ENCODE data around the gene EAF2. TPM values are rescaled to one million over a fixed set of nuclear protein-coding genes. Genes with fewer than 3 reads are reported as not detected.
"Not testable (repeated sequence)": the region's sequence is repeated elsewhere in the genome, so short reads cannot be mapped to it uniquely, and the experiment has no call there.

The EAF2 gene
- total RNA-seq, 1 donor from 2014 or later: 7.9 TPM

- H3K4me3 ChIP-seq (ENCODE audit: low read depth, low read length): no peak overlapping the region
- peaks cover 2% of the 10 kb centered on the region for H3K36me3 ChIP-seq (ENCODE audit: control insufficient read depth, insufficient read depth, low read length)
- no peaks in the 10 kb centered on the region for H3K27me3 ChIP-seq (ENCODE audit: control insufficient read depth, insufficient read depth, low read length)
- TF ChIP-seq CTCF (IDR thresholded peaks at IDR 0.05; ENCODE audit: insufficient read depth, low read length, severe bottlenecking): no peak
- FAIRE-seq (no peak), DNase-seq (ENCODE audit: low read depth) (no peak)
These were observed 1.5 kb downstream of the EAF2 start for GRCh38 chr3:121836481-121836880.

GRCh38 chr3:121839962-121840361, 5.0 kb downstream of the EAF2 start:
- TF ChIP-seq CTCF (IDR thresholded peaks at IDR 0.05; ENCODE audit: insufficient read depth, low read length, severe bottlenecking): no peak
- Histone ChIP-seq H3K36me3 (ENCODE audit: control insufficient read depth, insufficient read depth, low read length) (no peaks in the 10 kb centered on the region), H3K4me3 (ENCODE audit: low read depth, low read length) (no peak overlapping the region), H3K27me3 (ENCODE audit: control insufficient read depth, insufficient read depth, low read length) (no peaks in the 10 kb centered on the region)
- no peak for FAIRE-seq
- no peak for DNase-seq (ENCODE audit: low read depth)

- no peak for TF ChIP-seq CTCF (IDR thresholded peaks at IDR 0.05; ENCODE audit: insufficient read depth, low read length, severe bottlenecking)
- no peak for FAIRE-seq
These were observed 9.9 kb downstream of the EAF2 start for GRCh38 chr3:121844892-121845291.

GRCh38 chr3:121852256-121852655, 17.2 kb downstream of the EAF2 start:
- no peaks in the 10 kb centered on the region for H3K27me3 ChIP-seq (ENCODE audit: control insufficient read depth, insufficient read depth, low read length)
- no peaks in the 10 kb centered on the region for H3K36me3 ChIP-seq (ENCODE audit: control insufficient read depth, insufficient read depth, low read length)
- DNase-seq (ENCODE audit: low read depth) (peak; percentile 71), FAIRE-seq (no peak)
- TF ChIP-seq CTCF (IDR thresholded peaks at IDR 0.05; ENCODE audit: insufficient read depth, low read length, severe bottlenecking): no peak
- H3K4me3 ChIP-seq (ENCODE audit: low read depth, low read length): no peak overlapping the region

More at GRCh38 chr3:121844892-121845291, 9.9 kb downstream of the EAF2 start:
- H3K4me3 ChIP-seq (ENCODE audit: low read depth, low read length): no peak overlapping the region
- DNase-seq (ENCODE audit: low read depth): no peak
- no peaks in the 10 kb centered on the region for H3K36me3 ChIP-seq (ENCODE audit: control insufficient read depth, insufficient read depth, low read length)
- H3K27me3 ChIP-seq (ENCODE audit: control insufficient read depth, insufficient read depth, low read length): no peaks in the 10 kb centered on the region

DNA sequence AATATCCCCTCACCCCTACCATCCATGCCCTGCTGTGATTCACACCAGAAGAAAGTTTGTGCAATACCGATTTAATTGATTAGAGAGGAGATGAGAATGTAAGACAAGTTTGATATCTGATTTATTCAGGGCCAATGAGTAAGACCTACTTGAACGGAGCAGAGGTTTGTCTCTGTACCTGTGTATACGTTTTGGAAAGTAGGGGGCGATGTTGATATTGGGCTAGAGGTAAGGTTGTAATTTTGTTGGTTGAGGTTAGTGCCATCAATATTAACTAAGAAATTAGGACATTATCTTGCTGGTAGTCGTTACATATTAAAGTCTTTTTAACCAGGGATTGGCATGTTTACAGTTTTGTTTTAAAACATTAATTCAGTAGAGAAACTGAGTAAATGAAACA, 20.5 kb downstream of the EAF2 start:
- TF ChIP-seq CTCF (IDR thresholded peaks at IDR 0.05; ENCODE audit: insufficient read depth, low read length, severe bottlenecking): peak; percentile 55
- Histone ChIP-seq H3K27me3 (ENCODE audit: control insufficient read depth, insufficient read depth, low read length) (no peaks in the 10 kb centered on the region), H3K4me3 (ENCODE audit: low read depth, low read length) (no peak overlapping the region), H3K36me3 (ENCODE audit: control insufficient read depth, insufficient read depth, low read length) (no peaks in the 10 kb centered on the region)
- FAIRE-seq: no peak
- DNase-seq (ENCODE audit: low read depth): peak; percentile 72

DNA sequence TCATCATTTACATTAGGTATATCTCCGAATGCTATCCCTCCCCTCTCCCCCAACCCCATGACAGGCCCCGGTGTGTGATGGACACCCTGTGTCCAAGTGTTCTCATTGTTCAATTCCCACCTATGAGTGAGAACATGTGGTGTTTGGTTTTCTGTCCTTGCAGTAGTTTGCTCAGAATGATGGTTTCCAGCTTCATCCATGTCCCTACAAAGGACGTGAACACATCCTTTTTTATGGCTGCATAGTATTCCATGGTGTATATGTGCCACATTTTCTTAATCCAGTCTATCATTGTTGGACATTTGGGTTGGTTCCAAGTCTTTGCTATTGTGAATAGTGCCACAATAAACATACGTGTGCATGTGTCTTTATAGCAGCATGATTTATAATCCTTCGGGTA, 22.8 kb downstream of the EAF2 start:
- not testable (repeated sequence) for FAIRE-seq; H3K27me3 ChIP-seq (ENCODE audit: control insufficient read depth, insufficient read depth, low read length); DNase-seq (ENCODE audit: low read depth)

GRCh38 chr3:121863247-121863646, 28.2 kb downstream of the EAF2 start:
- H3K27me3 ChIP-seq (ENCODE audit: control insufficient read depth, insufficient read depth, low read length); H3K36me3 ChIP-seq (ENCODE audit: control insufficient read depth, insufficient read depth, low read length); DNase-seq (ENCODE audit: low read depth); FAIRE-seq; H3K4me3 ChIP-seq (ENCODE audit: low read depth, low read length): not testable (repeated sequence)

More for the DNA sequence above, 22.8 kb downstream of the EAF2 start:
- H3K4me3 ChIP-seq (ENCODE audit: low read depth, low read length); H3K36me3 ChIP-seq (ENCODE audit: control insufficient read depth, insufficient read depth, low read length): not testable (repeated sequence)
